Sigmoid colon (tissue), 7 donors: ENCODE results near the gene PTCD2. TPM values are rescaled to one million over a fixed set of nuclear protein-coding genes. Genes with fewer than 3 reads are reported as not detected.

ENCODE experiments used
- DNase-seq: peaks from one replicate; pipeline ENCODE4 v3.0.0-alpha.2; 2019
- H3K27ac ChIP-seq, 4 donors: fragments of 200-600 bp; sonication (generic); one replicate each; pipeline ENCODE4 v1.5.1; 2016 to 2019; ENCODE audit warnings: mild to moderate bottlenecking in 1 of 4
- H3K27me3 ChIP-seq, 3 donors: fragments of 200-600 bp; sonication (generic); one replicate each; pipeline ENCODE4 v1.5.1; 2019; ENCODE audit warnings: mild to moderate bottlenecking in 1 of 3
- H3K36me3 ChIP-seq, 4 donors: fragments of 200-600 bp; sonication (generic); one replicate each; pipeline ENCODE4 v1.5.1; 2016 to 2019
- H3K4me1 ChIP-seq, 4 donors: fragments of 200-600 bp; sonication (generic); one replicate each; pipeline ENCODE4 v1.5.1; 2017 to 2019
- H3K4me3 ChIP-seq, 4 donors: fragments of 200-600 bp; sonication (generic); one replicate each; pipeline ENCODE4 v1.5.1; 2017 to 2019; ENCODE audit warnings: mild to moderate bottlenecking in 2 of 4, moderate library complexity in 1 of 4
- H3K9me3 ChIP-seq, 4 donors: fragments of 200-600 bp in 3 of 4; sonication (generic) in 3 of 4; one replicate each; pipeline versions ENCODE4 v1.5.1 to v1.6.1; 2013 to 2019
- EP300 ChIP-seq, 4 donors: sonication (generic); formaldehyde crosslinking; IDR thresholded peaks; one replicate each; pipeline ENCODE4 v1.6.1; 2017; ENCODE audit warnings: antibody characterized with exemption in 4 of 4
- POLR2A ChIP-seq, 2 donors: fragments of 450-650 bp; IDR thresholded peaks; one replicate each; pipeline ENCODE4 v1.6.1; 2016; ENCODE audit warnings: antibody characterized with exemption in 2 of 2, mild to moderate bottlenecking in 2 of 2, moderate library complexity in 2 of 2
- POLR2AphosphoS5 ChIP-seq, 4 donors: sonication (generic); formaldehyde crosslinking; IDR thresholded peaks; one replicate each; pipeline ENCODE4 v1.6.1; 2017; ENCODE audit warnings: antibody characterized with exemption in 4 of 4
- WGBS, 2 donors: extraction: QIAGEN DNeasy Blood & Tissue Kit; methylation state at CpG; one replicate each; pipeline ENCODE4 v1.1.7; 2013; 5-methylcytosine and 5-hydroxymethylcytosine counted together
- intact Hi-C: fragments of 100-400 bp; cut with DNase I; formaldehyde crosslinking; loops from one replicate; pipeline ENCODE4 v1.15.1; 2023
- polyA plus RNA-seq, 3 donors: library from polyadenylated mRNA; stranded (reverse); fragments of 200-250 nt; gene quantifications; one replicate each; pipeline ENCODE4 v1.2.3, GENCODE V29; 2013
- total RNA-seq, 4 donors: library from RNA; depleted of rRNA; stranded (reverse); fragments of >200 nt; gene quantifications; one replicate each; pipeline ENCODE4 v1.1.0, GENCODE V29; 2016
- TF ChIP-seq, protein P1 (sequence below), 4 experiments: fragments of 450-650 bp in 3 of 4; fragments of 200-600 bp in 1 of 4; IDR thresholded peaks; one replicate each; pipeline ENCODE4 v1.5.1; 2016 to 2019; ENCODE audit warnings: antibody characterized with exemption in 4 of 4, mild to moderate bottlenecking in 3 of 4, moderate library complexity in 2 of 4
- donor health status: healthy with polysubstance abuse.
- donor health status: Bipolar disorder and iron deficiency.
- donor health status: healthy.

Gene PTCD2
- total and polyA plus RNA-seq, 7 donors: 0.60 to 12.7 (median 5.4) TPM

GRCh38 chr5:72407541-72407940 is 87.4 kb downstream of the PTCD2 start:
- H3K4me1 ChIP-seq: peaks cover 0 to 9% (median 2%) of the 10 kb centered on the region in 4 donors
- H3K9me3 ChIP-seq: no peaks in the 10 kb centered on the region
- intact Hi-C loops: no loop called here
- DNase-seq: no peak
- no peaks in the 10 kb centered on the region for H3K36me3 ChIP-seq
- H3K4me3 ChIP-seq: no peak overlapping the region
- no peak for TF ChIP-seq POLR2A (IDR thresholded peaks at IDR 0.05)
- no peak for TF ChIP-seq POLR2AphosphoS5 (IDR thresholded peaks at IDR 0.05)
- TF ChIP-seq, protein P1, sequence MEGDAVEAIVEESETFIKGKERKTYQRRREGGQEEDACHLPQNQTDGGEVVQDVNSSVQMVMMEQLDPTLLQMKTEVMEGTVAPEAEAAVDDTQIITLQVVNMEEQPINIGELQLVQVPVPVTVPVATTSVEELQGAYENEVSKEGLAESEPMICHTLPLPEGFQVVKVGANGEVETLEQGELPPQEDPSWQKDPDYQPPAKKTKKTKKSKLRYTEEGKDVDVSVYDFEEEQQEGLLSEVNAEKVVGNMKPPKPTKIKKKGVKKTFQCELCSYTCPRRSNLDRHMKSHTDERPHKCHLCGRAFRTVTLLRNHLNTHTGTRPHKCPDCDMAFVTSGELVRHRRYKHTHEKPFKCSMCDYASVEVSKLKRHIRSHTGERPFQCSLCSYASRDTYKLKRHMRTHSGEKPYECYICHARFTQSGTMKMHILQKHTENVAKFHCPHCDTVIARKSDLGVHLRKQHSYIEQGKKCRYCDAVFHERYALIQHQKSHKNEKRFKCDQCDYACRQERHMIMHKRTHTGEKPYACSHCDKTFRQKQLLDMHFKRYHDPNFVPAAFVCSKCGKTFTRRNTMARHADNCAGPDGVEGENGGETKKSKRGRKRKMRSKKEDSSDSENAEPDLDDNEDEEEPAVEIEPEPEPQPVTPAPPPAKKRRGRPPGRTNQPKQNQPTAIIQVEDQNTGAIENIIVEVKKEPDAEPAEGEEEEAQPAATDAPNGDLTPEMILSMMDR (IDR thresholded peaks at IDR 0.05): no peak
- no peak overlapping the region for H3K27ac ChIP-seq
- 74 to 81% methylated on average over 2 of the region's 2 CpGs for WGBS, 2 donors
- H3K27me3 ChIP-seq: no peaks in the 10 kb centered on the region

DNA sequence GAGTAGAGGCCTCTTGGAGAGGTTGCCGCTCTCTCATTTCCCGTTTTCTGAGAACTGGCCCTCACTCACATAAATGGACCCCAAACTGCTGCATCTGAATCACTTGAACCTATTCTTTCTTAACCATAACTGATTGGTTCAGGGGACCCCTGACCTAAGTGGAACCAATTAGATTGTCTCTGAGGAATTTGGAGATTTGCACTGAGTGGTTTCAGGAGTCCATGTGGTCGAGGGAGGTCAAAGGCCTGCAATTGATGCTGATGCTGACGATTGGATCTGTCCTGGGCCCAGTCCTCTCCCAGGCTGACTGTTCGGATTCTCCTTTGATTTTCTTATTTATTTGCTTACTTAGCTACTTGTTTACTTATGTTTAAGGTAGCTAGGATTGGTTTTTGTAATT is 88.0 kb downstream of the PTCD2 start:
- no peaks in the 10 kb centered on the region for H3K27me3 ChIP-seq
- no peaks in the 10 kb centered on the region for H3K36me3 ChIP-seq
- TF ChIP-seq POLR2A (IDR thresholded peaks at IDR 0.05) (no peak), EP300 (IDR thresholded peaks at IDR 0.05) (no peak), POLR2AphosphoS5 (IDR thresholded peaks at IDR 0.05) (no peak)
- TF ChIP-seq, protein P1 (IDR thresholded peaks at IDR 0.05): no peak
- H3K27ac ChIP-seq: no peak overlapping the region
- no peaks in the 10 kb centered on the region for H3K9me3 ChIP-seq
- intact Hi-C loops: no loop called here
- 84 to 87% methylated on average over 5 of the region's 5 CpGs for WGBS, 2 donors
- no peak for DNase-seq
- no peak overlapping the region for H3K4me3 ChIP-seq
- peaks cover 0 to 4% (median 1%) of the 10 kb centered on the region in 4 donors for H3K4me1 ChIP-seq

DNA sequence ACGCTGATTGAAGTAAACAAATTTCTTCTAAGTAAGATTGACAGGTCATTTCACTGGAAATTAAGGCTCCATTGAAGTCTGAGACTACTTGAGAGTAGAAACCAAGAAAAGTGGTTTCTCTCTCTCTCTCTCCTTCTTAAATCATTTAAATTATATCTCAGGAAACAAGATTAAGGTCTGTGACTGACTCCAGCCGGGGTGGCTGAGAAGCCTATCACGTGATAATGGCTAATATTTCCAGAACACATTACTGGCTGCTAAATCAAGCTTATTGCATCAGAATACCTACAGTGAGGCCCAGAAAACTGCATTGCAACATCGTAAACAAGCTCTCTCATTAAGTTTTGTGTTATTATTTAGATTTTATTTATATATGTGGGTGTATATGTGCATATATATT is 88.4 kb downstream of the PTCD2 start:
- intact Hi-C loops: no loop called here
- H3K4me1 ChIP-seq: peaks cover 0 to 4% (median 0%) of the 10 kb centered on the region in 4 donors
- WGBS, 2 donors: 63 to 79% methylated on average over 4 of the region's 4 CpGs
- H3K27ac ChIP-seq: no peak overlapping the region
- H3K27me3 ChIP-seq: no peaks in the 10 kb centered on the region
- no peak for DNase-seq
- H3K9me3 ChIP-seq: no peaks in the 10 kb centered on the region
- no peaks in the 10 kb centered on the region for H3K36me3 ChIP-seq
- H3K4me3 ChIP-seq: no peak overlapping the region
- TF ChIP-seq EP300 (IDR thresholded peaks at IDR 0.05): no peak
- TF ChIP-seq POLR2A (IDR thresholded peaks at IDR 0.05): no peak

- intact Hi-C loops: no loop called here
- Histone ChIP-seq H3K27ac (no peak overlapping the region), H3K4me3 (no peak overlapping the region), H3K4me1 (peaks cover 0 to 4% (median 0%) of the 10 kb centered on the region in 4 donors), H3K27me3 (no peaks in the 10 kb centered on the region), H3K9me3 (no peaks in the 10 kb centered on the region), H3K36me3 (no peaks in the 10 kb centered on the region)
- TF ChIP-seq POLR2A (IDR thresholded peaks at IDR 0.05): no peak
- TF ChIP-seq POLR2AphosphoS5 (IDR thresholded peaks at IDR 0.05): no peak
- TF ChIP-seq, protein P1 (IDR thresholded peaks at IDR 0.05): no peak
- no peak for TF ChIP-seq EP300 (IDR thresholded peaks at IDR 0.05)
- DNase-seq: no peak
- 78 to 84% methylated on average over 4 of the region's 4 CpGs for WGBS, 2 donors
Measured at GRCh38 chr5:72410688-72411295, 90.6 kb downstream of the PTCD2 start.

DNA sequence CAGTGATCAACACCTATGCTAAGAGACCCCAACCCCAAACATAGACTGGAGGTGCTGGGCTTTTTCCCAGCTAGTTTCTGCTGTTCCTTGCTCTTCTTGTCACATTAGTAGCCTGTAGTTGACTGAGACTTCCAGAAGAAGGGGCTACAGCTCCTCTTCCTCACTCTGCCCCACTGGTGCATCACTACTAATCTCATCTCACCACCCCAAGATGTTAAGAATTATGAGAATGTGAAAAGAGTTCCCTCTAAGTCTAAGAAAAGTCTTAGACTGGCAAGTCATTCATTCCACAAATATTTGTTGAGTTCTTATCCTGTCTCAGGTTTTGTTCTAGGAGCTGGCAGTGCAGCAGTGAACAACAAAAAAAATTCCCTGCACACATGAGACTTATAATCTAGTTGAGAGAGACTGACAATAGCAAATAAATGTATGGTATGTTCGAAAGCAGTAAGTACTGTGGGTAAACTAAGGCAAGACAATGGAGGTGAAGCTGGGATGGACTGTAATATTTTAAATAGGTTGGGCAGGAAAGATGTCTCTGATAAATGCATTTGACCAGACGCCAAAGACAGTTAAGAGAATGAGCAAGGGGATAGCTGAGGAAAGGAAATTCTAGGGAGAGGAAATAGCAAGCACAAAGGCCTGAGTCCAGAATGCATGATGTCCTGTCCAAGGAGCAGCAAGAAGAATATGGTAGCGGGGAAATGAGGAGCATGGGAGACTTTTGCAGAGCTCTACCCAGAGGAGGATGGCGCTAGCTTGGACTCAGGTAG is 92.3 kb downstream of the PTCD2 start:
- 77 to 90% methylated on average over 4 of the region's 4 CpGs for WGBS, 2 donors
- H3K27me3 ChIP-seq: no peaks in the 10 kb centered on the region
- no peaks in the 10 kb centered on the region for H3K36me3 ChIP-seq
- TF ChIP-seq POLR2AphosphoS5 (IDR thresholded peaks at IDR 0.05) (no peak), POLR2A (IDR thresholded peaks at IDR 0.05) (no peak), EP300 (IDR thresholded peaks at IDR 0.05) (no peak)
- TF ChIP-seq, protein P1 (IDR thresholded peaks at IDR 0.05): no peak
- H3K4me3 ChIP-seq: no peak overlapping the region
- no peak overlapping the region for H3K27ac ChIP-seq
- intact Hi-C loops: no loop called here
- no peak for DNase-seq
- H3K9me3 ChIP-seq: no peaks in the 10 kb centered on the region
- H3K4me1 ChIP-seq: peaks cover 0 to 4% (median 0%) of the 10 kb centered on the region in 4 donors
